SK-N-SH (cell line): Measurements from ENCODE around the gene DNMT3A. TPM values are rescaled to one million over a fixed set of nuclear protein-coding genes. Genes with fewer than 3 reads are reported as not detected.
A peak's percentile ranks its signal among the peaks of the same experiment; 100 is the strongest.

ENCODE experiments used
- CTCF ChIA-PET: fragments of 300-600, 350-600 bp; formaldehyde crosslinking; extraction: SDS; loops from one replicate; lab custom pipeline; 2021; lab: Yijun Ruan, JAX
- POLR2A ChIA-PET: fragments of 350-600 bp; sonication (Branson Sonifier 250); formaldehyde crosslinking; extraction: SDS; loops from one replicate; lab custom pipeline; 2020; ENCODE audit warnings: antibody characterized with exemption, inconsistent platforms; lab: Yijun Ruan, JAX
- DNase-seq: peaks from one replicate; pipeline ENCODE4 v3.0.0; 2012
- H2AFZ ChIP-seq: fragments of 200-600 bp; sonication (generic); 2 replicates; pipeline ENCODE4 v1.8.1; 2016; ENCODE audit warnings: antibody characterized with exemption, mild to moderate bottlenecking, low read depth
- H3F3A ChIP-seq: fragments of 200-600 bp; sonication (generic); replicated peaks from 2 replicates; pipeline ENCODE3; 2016; ENCODE audit warnings: antibody characterized with exemption, mild to moderate bottlenecking; ENCODE audit not compliant: insufficient read depth
- H3K27ac ChIP-seq, 2 experiments: fragments of 200-500 bp in 1 of 2; fragments of 200-600 bp in 1 of 2; sonication (Bioruptor generic) in 1 of 2; sonication (generic), shearing (Covaris generic) in 1 of 2; 2 replicates each; pipeline versions ENCODE4 v1.5.1 to v1.6.1; 2014 to 2016; ENCODE audit warnings: low read depth in 2 of 2, inconsistent platforms in 1 of 2, low read length in 1 of 2, mild to moderate bottlenecking in 1 of 2, mixed read lengths in 1 of 2
- H3K27me3 ChIP-seq: fragments of 200-600 bp; sonication (generic), shearing (Covaris generic); 2 replicates; pipeline ENCODE4 v1.6.1; 2016; ENCODE audit warnings: mixed run types; ENCODE audit not compliant: insufficient read depth
- H3K36me3 ChIP-seq, 2 experiments: fragments of 200-500 bp in 1 of 2; fragments of 200-600 bp in 1 of 2; sonication (Bioruptor generic) in 1 of 2; sonication (generic) in 1 of 2; replicated peaks in 1 of 2; 2 replicates each; pipeline versions ENCODE3 to v1.5.1; 2014 to 2016; ENCODE audit warnings: low read length in 1 of 2, mild to moderate bottlenecking in 1 of 2; ENCODE audit not compliant: insufficient read depth in 2 of 2, control insufficient read depth in 1 of 2
- H3K4me1 ChIP-seq, 2 experiments: fragments of 200-500 bp in 1 of 2; fragments of 200-600 bp in 1 of 2; sonication (Bioruptor generic) in 1 of 2; sonication (generic), shearing (Covaris generic) in 1 of 2; 2 replicates each; pipeline versions ENCODE4 v1.5.1 to v1.6.1; 2014 to 2016; ENCODE audit warnings: low read depth in 1 of 2, low read length in 1 of 2, mixed run types in 1 of 2; ENCODE audit not compliant: insufficient read depth in 2 of 2, control insufficient read depth in 1 of 2
- H3K4me2 ChIP-seq: fragments of 200-600 bp; sonication (generic), shearing (Covaris generic); 2 replicates; pipeline ENCODE4 v1.6.1; 2017; ENCODE audit warnings: mixed run types
- H3K4me3 ChIP-seq, 2 experiments: fragments of 200-500 bp in 1 of 2; fragments of 200-600 bp in 1 of 2; sonication (Bioruptor generic) in 1 of 2; sonication (generic), shearing (Covaris generic) in 1 of 2; 2 replicates each; pipeline versions ENCODE4 v1.5.1 to v1.8.1; 2014 to 2016; ENCODE audit warnings: low read depth in 2 of 2, inconsistent platforms in 1 of 2, low read length in 1 of 2, mild to moderate bottlenecking in 1 of 2, mixed read lengths in 1 of 2, moderate library complexity in 1 of 2
- H3K79me2 ChIP-seq: fragments of 200-600 bp; sonication (generic); 2 replicates; pipeline ENCODE4 v1.8.1; 2017; ENCODE audit warnings: mild to moderate bottlenecking; ENCODE audit not compliant: insufficient read depth
- H3K9ac ChIP-seq: fragments of 200-600 bp; sonication (generic); 2 replicates; pipeline ENCODE4 v1.6.1; 2017; ENCODE audit warnings: mixed run types
- H3K9me2 ChIP-seq: fragments of 200-600 bp; sonication (generic); 2 replicates; pipeline ENCODE4 v1.6.1; 2017; ENCODE audit warnings: mixed run types
- H3K9me3 ChIP-seq: fragments of 200-600 bp; sonication (generic); 2 replicates; pipeline ENCODE4 v1.6.1; 2017; ENCODE audit warnings: mixed run types, mild to moderate bottlenecking, moderate library complexity
- H4K20me1 ChIP-seq: fragments of 200-600 bp; sonication (generic); 2 replicates; pipeline ENCODE4 v1.6.1; 2017; ENCODE audit warnings: mild to moderate bottlenecking, mixed run types; ENCODE audit not compliant: insufficient read depth
- ELF1 ChIP-seq: IDR thresholded peaks from 2 replicates; pipeline ENCODE4 v1.4.0; 2012
- FOXJ3 ChIP-seq: sonication (generic); formaldehyde crosslinking; IDR thresholded peaks from 2 replicates; pipeline ENCODE4 v1.5.1; 2020; ENCODE audit warnings: mild to moderate bottlenecking, missing genetic modification reagents
- GATA2 ChIP-seq: sonication (generic); formaldehyde crosslinking; IDR thresholded peaks from 2 replicates; pipeline ENCODE4 v1.5.0; 2020; ENCODE audit warnings: mild to moderate bottlenecking, missing genetic modification reagents
- MXI1 ChIP-seq: IDR thresholded peaks from 2 replicates; pipeline ENCODE4 v1.6.1; 2012; ENCODE audit warnings: mild to moderate bottlenecking, low read depth, low read length, improper control_type of control experiment
- RCOR1 ChIP-seq: fragments of 150-350 bp; IDR thresholded peaks from 2 replicates; pipeline ENCODE4 v1.6.1; 2017; ENCODE audit warnings: antibody characterized with exemption, low read length
- RFX5 ChIP-seq: IDR thresholded peaks from 2 replicates; pipeline ENCODE4 v1.6.1; 2012; ENCODE audit warnings: mild to moderate bottlenecking, improper control_type of control experiment, low read length
- SMC3 ChIP-seq: IDR thresholded peaks from 2 replicates; pipeline ENCODE4 v1.6.1; 2012; ENCODE audit warnings: low read depth, low read length, improper control_type of control experiment
- USF1 ChIP-seq: IDR thresholded peaks from 2 replicates; pipeline ENCODE4 v1.4.0; 2012; ENCODE audit warnings: low read depth, borderline replicate concordance
- WGBS: methylation state at CpG from one replicate; pipeline ENCODE4 v1.1.6; 2017; ENCODE audit warnings: low lambda C conversion rate; 5-methylcytosine and 5-hydroxymethylcytosine counted together
- polyA plus RNA-seq, 3 experiments: library from polyadenylated mRNA; depleted of rRNA; stranded (reverse); fragments of >200 nt; gene quantifications; 2 replicates each; pipeline ENCODE4 v1.2.3, GENCODE V29; 2012
- TF ChIP-seq, protein P1 (sequence below): IDR thresholded peaks from 2 replicates; pipeline ENCODE4 v1.6.1; 2012; ENCODE audit warnings: mild to moderate bottlenecking, low read depth, low read length, moderate library complexity
- TF ChIP-seq, protein P2 (sequence below): IDR thresholded peaks from 2 replicates; pipeline ENCODE4; 2012
- TF ChIP-seq, protein P3 (sequence below): IDR thresholded peaks from 2 replicates; pipeline ENCODE4 v1.4.0; 2012; ENCODE audit warnings: low read depth, borderline replicate concordance
- TF ChIP-seq, protein P4 (sequence below): fragments of 150-350 bp; IDR thresholded peaks from 2 replicates; pipeline ENCODE4 v1.6.1; 2017; ENCODE audit warnings: antibody characterized with exemption, low read length, low read depth, borderline replicate concordance

Gene DNMT3A
- polyA plus RNA-seq, 1 of the 3 experiments (the other 2 are of a cell fraction): 5.6 TPM

DNA sequence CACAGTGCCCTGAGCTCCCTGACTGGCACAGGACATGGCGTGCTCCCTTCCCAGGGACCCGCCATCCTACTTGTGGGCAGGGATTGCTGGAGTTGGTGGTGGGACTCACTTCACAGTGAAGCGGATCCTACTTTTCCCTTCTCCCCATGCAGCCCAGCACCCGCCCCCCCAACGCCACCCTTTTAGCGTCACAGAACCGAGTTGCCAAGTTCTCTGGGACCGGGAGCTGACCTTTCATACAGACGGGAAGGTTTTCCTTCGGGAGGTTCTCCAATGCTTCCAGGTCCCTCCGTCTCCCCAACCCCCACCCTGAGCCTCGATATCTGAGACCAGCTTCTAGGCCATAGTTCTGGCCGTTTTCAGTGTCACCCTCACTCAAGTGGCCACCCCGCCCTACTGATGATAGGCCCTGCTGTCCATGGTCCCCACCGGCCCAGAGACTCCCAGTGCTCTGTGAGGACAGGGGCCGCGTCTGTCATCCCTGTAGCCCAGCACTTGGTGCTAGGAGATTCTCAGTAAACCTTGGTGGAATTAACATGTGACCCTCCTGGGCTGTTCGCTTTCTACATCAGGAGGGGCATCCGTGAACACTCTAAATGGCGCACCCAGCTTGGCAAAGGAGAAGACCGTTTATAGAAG is 1.6 kb upstream of the DNMT3A start:
- Histone ChIP-seq H3K9me3 (no peaks in the 10 kb centered on the region), H3K4me2 (no peak overlapping the region), H3K27me3 (no peaks in the 10 kb centered on the region), H3K27ac (no peak overlapping the region; a peak in 1 of 4 replicates), H3K4me3 (no peak overlapping the region), H3K9me2 (no peaks in the 10 kb centered on the region), H3K79me2 (peaks cover 2% of the 10 kb centered on the region; the same call in 1 of the 2 replicates), H3K9ac (no peak overlapping the region), H4K20me1 (peaks cover 19% of the 10 kb centered on the region), H3K36me3 (no peaks in the 10 kb centered on the region), H3F3A (no peaks in the 10 kb centered on the region), H3K4me1 (peaks cover 13 to 27% of the 10 kb centered on the region in 2 experiments; a peak in 2 of 4 replicates)
- peak; percentile 30 for DNase-seq
- ChIA-PET CTCF (interaction anchor here (0.6 to 5.5 kb wide), 34 partner anchors 8 to 361 kb away, joined by 3 to 60 read pairs (median 6); no protein-coding TSS in a partner anchor), POLR2A (interaction anchor here (1.3 to 1.4 kb wide), 2 partner anchors 32 to 48 kb away, joined by 3 read pairs; no protein-coding TSS in a partner anchor)
- WGBS: 90% methylated on average over 21 of the region's 21 CpGs
- TF ChIP-seq, protein P1, sequence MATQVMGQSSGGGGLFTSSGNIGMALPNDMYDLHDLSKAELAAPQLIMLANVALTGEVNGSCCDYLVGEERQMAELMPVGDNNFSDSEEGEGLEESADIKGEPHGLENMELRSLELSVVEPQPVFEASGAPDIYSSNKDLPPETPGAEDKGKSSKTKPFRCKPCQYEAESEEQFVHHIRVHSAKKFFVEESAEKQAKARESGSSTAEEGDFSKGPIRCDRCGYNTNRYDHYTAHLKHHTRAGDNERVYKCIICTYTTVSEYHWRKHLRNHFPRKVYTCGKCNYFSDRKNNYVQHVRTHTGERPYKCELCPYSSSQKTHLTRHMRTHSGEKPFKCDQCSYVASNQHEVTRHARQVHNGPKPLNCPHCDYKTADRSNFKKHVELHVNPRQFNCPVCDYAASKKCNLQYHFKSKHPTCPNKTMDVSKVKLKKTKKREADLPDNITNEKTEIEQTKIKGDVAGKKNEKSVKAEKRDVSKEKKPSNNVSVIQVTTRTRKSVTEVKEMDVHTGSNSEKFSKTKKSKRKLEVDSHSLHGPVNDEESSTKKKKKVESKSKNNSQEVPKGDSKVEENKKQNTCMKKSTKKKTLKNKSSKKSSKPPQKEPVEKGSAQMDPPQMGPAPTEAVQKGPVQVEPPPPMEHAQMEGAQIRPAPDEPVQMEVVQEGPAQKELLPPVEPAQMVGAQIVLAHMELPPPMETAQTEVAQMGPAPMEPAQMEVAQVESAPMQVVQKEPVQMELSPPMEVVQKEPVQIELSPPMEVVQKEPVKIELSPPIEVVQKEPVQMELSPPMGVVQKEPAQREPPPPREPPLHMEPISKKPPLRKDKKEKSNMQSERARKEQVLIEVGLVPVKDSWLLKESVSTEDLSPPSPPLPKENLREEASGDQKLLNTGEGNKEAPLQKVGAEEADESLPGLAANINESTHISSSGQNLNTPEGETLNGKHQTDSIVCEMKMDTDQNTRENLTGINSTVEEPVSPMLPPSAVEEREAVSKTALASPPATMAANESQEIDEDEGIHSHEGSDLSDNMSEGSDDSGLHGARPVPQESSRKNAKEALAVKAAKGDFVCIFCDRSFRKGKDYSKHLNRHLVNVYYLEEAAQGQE: peak; percentile 84
- TF ChIP-seq, protein P2, sequence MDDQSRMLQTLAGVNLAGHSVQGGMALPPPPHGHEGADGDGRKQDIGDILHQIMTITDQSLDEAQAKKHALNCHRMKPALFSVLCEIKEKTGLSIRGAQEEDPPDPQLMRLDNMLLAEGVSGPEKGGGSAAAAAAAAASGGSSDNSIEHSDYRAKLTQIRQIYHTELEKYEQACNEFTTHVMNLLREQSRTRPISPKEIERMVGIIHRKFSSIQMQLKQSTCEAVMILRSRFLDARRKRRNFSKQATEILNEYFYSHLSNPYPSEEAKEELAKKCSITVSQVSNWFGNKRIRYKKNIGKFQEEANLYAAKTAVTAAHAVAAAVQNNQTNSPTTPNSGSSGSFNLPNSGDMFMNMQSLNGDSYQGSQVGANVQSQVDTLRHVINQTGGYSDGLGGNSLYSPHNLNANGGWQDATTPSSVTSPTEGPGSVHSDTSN: no peak
- TF ChIP-seq, all 33 proteins: peak for 1
- no peak overlapping the region for H2AFZ ChIP-seq

GRCh38 chr2:25342372-25343186 is 854 bp upstream of the DNMT3A start:
- no peaks in the 10 kb centered on the region for H3K27me3 ChIP-seq
- H3K9me3 ChIP-seq: no peaks in the 10 kb centered on the region
- peak overlapping the region in 1 of 2 experiments; percentile 93; a peak in 2 of 4 replicates for H3K27ac ChIP-seq
- H3K36me3 ChIP-seq: no peaks in the 10 kb centered on the region
- H4K20me1 ChIP-seq: peaks cover 26% of the 10 kb centered on the region
- H3F3A ChIP-seq: no peaks in the 10 kb centered on the region
- no peaks in the 10 kb centered on the region for H3K9me2 ChIP-seq
- POLR2A ChIA-PET: interaction anchor here (1.0 to 1.4 kb wide), 3 partner anchors 28 to 47 kb away, joined by 3 read pairs; no protein-coding TSS in a partner anchor
- 28% methylated on average over 33 of the region's 45 CpGs for WGBS
- H3K4me1 ChIP-seq: peaks cover 10 to 35% of the 10 kb centered on the region in 2 experiments; a peak in 2 of 4 replicates
- no peak overlapping the region for H3K9ac ChIP-seq
- peak overlapping the region; percentile 82 to 87 for H3K4me3 ChIP-seq
- CTCF ChIA-PET: interaction anchor here (0.5 to 5.5 kb wide), 43 partner anchors 9 to 362 kb away, joined by 3 to 60 read pairs (median 4); no protein-coding TSS in a partner anchor
- H3K79me2 ChIP-seq: peaks cover 5% of the 10 kb centered on the region; the same call in 1 of the 2 replicates
- peak; percentile 99 for DNase-seq
- peak overlapping the region; percentile 76 for H3K4me2 ChIP-seq
- H2AFZ ChIP-seq: no peak overlapping the region
- TF ChIP-seq USF1 (no peak), MXI1 (peak; percentile 25; the same call in 1 of the 2 replicates), ELF1 (no peak), SMC3 (peak; percentile 92), FOXJ3 (CRISPR knock-in tag) (peak; percentile 64; the same call in 1 of the 2 replicates), RCOR1 (peak; percentile 60), RFX5 (no peak), GATA2 (CRISPR knock-in tag) (0 out of 2 replicates have a peak, but pooled peaks have one; percentile 15)
- TF ChIP-seq, protein P2: no peak
- TF ChIP-seq, protein P3, sequence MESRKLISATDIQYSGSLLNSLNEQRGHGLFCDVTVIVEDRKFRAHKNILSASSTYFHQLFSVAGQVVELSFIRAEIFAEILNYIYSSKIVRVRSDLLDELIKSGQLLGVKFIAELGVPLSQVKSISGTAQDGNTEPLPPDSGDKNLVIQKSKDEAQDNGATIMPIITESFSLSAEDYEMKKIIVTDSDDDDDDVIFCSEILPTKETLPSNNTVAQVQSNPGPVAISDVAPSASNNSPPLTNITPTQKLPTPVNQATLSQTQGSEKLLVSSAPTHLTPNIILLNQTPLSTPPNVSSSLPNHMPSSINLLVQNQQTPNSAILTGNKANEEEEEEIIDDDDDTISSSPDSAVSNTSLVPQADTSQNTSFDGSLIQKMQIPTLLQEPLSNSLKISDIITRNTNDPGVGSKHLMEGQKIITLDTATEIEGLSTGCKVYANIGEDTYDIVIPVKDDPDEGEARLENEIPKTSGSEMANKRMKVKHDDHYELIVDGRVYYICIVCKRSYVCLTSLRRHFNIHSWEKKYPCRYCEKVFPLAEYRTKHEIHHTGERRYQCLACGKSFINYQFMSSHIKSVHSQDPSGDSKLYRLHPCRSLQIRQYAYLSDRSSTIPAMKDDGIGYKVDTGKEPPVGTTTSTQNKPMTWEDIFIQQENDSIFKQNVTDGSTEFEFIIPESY: no peak
- TF ChIP-seq, protein P4, sequence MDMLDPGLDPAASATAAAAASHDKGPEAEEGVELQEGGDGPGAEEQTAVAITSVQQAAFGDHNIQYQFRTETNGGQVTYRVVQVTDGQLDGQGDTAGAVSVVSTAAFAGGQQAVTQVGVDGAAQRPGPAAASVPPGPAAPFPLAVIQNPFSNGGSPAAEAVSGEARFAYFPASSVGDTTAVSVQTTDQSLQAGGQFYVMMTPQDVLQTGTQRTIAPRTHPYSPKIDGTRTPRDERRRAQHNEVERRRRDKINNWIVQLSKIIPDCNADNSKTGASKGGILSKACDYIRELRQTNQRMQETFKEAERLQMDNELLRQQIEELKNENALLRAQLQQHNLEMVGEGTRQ: no peak
